GM12878 (cell line): ENCODE data around the gene ASIC4. TPM values are rescaled to one million over a fixed set of nuclear protein-coding genes. Genes with fewer than 3 reads are reported as not detected.

Source experiments
- ATAC-seq: fragments of 200-7000 bp; cut with Tn5 transposase; 3 replicates; pipeline ENCODE4 v1.9.1; 2020; ENCODE audit warnings: mild to moderate bottlenecking, moderate library complexity
- BruUV-seq: library from RNA; stranded (reverse); fragments of 400-500 nt; replicated peaks from 2 replicates; lab custom pipeline; 2021; lab: Mats Ljungman, UMichigan
- CTCF ChIA-PET: fragments of 300-600 bp; sonication (Branson Sonifier 250); formaldehyde crosslinking; extraction: SDS; loops from one replicate; lab custom pipeline; 2021; ENCODE audit warnings: inconsistent platforms; lab: Yijun Ruan, JAX
- POLR2A ChIA-PET: fragments of 350-600 bp; formaldehyde crosslinking; extraction: SDS; loops from one replicate; lab custom pipeline; 2021; ENCODE audit warnings: inconsistent platforms; lab: Charles Lee
- RAD21 ChIA-PET: fragments of 300-600 bp; sonication (Branson Sonifier 250); formaldehyde crosslinking; loops from one replicate; lab custom pipeline; 2023; ENCODE audit warnings: antibody characterized with exemption; ENCODE audit not compliant: unreplicated experiment; lab: Charles Lee
- SMC1A ChIA-PET: fragments of 300-600 bp; sonication (Branson Sonifier 250); formaldehyde crosslinking; loops from one replicate; lab custom pipeline; 2023; ENCODE audit not compliant: unreplicated experiment, uncharacterized antibody; lab: Charles Lee
- DNase-seq: peaks from one replicate; pipeline ENCODE4 v3.0.0-alpha.2; 2011; ENCODE audit warnings: low read depth, low spot score
- FAIRE-seq: peaks from 3 replicates; lab custom pipeline; 2011; peaks lifted over from hg19 to GRCh38; lab: Jason Lieb, UNC
- H2AFZ ChIP-seq: 2 replicates; pipeline ENCODE4 v1.6.0; 2011; ENCODE audit warnings: low read depth, low read length, control low read depth; ENCODE audit not compliant: control insufficient read depth
- H3K27ac ChIP-seq: 2 replicates; pipeline ENCODE4 v1.5.1; 2011; ENCODE audit warnings: control low read depth; ENCODE audit not compliant: control insufficient read depth, insufficient read depth
- H3K27me3 ChIP-seq, 2 experiments: replicated peaks in 1 of 2; 2 replicates each; pipeline versions ENCODE4 v1.6.0 to v1.6.1; 2011; ENCODE audit warnings: low read length in 1 of 2; ENCODE audit not compliant: control insufficient read depth in 2 of 2, insufficient read depth in 2 of 2
- H3K36me3 ChIP-seq, 2 experiments: 2 replicates each; pipeline ENCODE4 v1.5.1; 2011; ENCODE audit warnings: low read length in 1 of 2; ENCODE audit not compliant: control insufficient read depth in 2 of 2, insufficient read depth in 2 of 2
- H3K4me1 ChIP-seq: 2 replicates; pipeline ENCODE4 v1.6.1; 2011; ENCODE audit warnings: mild to moderate bottlenecking, low read length, moderate library complexity, mixed read lengths; ENCODE audit not compliant: control insufficient read depth, insufficient read depth
- H3K4me2 ChIP-seq: 2 replicates; pipeline ENCODE4 v1.6.0; 2011; ENCODE audit warnings: control low read depth; ENCODE audit not compliant: control insufficient read depth, insufficient read depth
- H3K4me3 ChIP-seq: fragments of 200-600 bp; sonication (generic); 2 replicates; pipeline ENCODE4 v1.5.1; 2016
- H3K79me2 ChIP-seq: 2 replicates; pipeline ENCODE4 v1.6.0; 2011; ENCODE audit warnings: low read length; ENCODE audit not compliant: control insufficient read depth, insufficient read depth
- H3K9ac ChIP-seq: 2 replicates; pipeline ENCODE4 v1.8.0; 2011; ENCODE audit warnings: low read length, control low read depth, mixed read lengths; ENCODE audit not compliant: control insufficient read depth, insufficient read depth
- H3K9me3 ChIP-seq: replicated peaks from 3 replicates; pipeline ENCODE4 v1.5.1; 2011; ENCODE audit warnings: mild to moderate bottlenecking, low read length; ENCODE audit not compliant: control insufficient read depth, insufficient read depth
- H4K20me1 ChIP-seq: 2 replicates; pipeline ENCODE4 v1.6.0; 2011; ENCODE audit not compliant: control insufficient read depth, insufficient read depth
- KAT2A ChIP-seq: conservative IDR thresholded peaks from 2 replicates; pipeline ENCODE4 v1.6.1; 2011; ENCODE audit warnings: low read depth, low read length; ENCODE audit not compliant: control insufficient read depth
- NR2F1 ChIP-seq: fragments of 450-650 bp; conservative IDR thresholded peaks from 2 replicates; pipeline ENCODE4 v1.6.1; 2017; ENCODE audit warnings: mild to moderate bottlenecking
- POLR2AphosphoS2 ChIP-seq: IDR thresholded peaks from 2 replicates; pipeline ENCODE4 v1.6.1; 2011; ENCODE audit warnings: low read depth, mild to moderate bottlenecking, low read length, improper control_type of control experiment, moderate library complexity
- SRF ChIP-seq, 2 experiments: IDR thresholded peaks; 2 replicates each; pipeline ENCODE4 v1.6.1; 2011; ENCODE audit warnings: low read depth in 2 of 2, low read length in 2 of 2, mild to moderate bottlenecking in 1 of 2, moderate library complexity in 1 of 2
- SUPT20H ChIP-seq: IDR thresholded peaks from 2 replicates; pipeline ENCODE4 v1.6.1; 2011; ENCODE audit warnings: low read depth, mild to moderate bottlenecking, low read length, moderate library complexity, borderline replicate concordance; ENCODE audit not compliant: control insufficient read depth
- ZNF24 ChIP-seq: fragments of 450-650 bp; IDR thresholded peaks from 2 replicates; pipeline ENCODE4 v1.6.1; 2017; ENCODE audit warnings: antibody characterized with exemption, mild to moderate bottlenecking
- WGBS: methylation state at CpG from one replicate; pipeline ENCODE4 v1.1.6; 2016; ENCODE audit warnings: low lambda C conversion rate; ENCODE audit not compliant: insufficient replicate concordance, insufficient coverage; ENCODE audit errors: missing lambda C conversion rate; 5-methylcytosine and 5-hydroxymethylcytosine counted together
- in situ Hi-C: fragments of 300-500 bp; cut with MboI; formaldehyde crosslinking; loops from 9 replicates; pipeline ENCODE4 v1.14.3; 2018; ENCODE audit warnings: mixed read lengths
- intact Hi-C: fragments of 100-400 bp; cut with micrococcal nuclease; formaldehyde crosslinking; loops from one replicate; pipeline ENCODE4 v1.14.2; 2022; ENCODE audit not compliant: unreplicated experiment
- polyA plus RNA-seq, 11 experiments: library from polyadenylated mRNA; depleted of rRNA in 4 of 11; unstranded in 6 of 11; stranded (reverse) in 5 of 11; fragments of >200 nt; fragmentation: Nextera tagmentation in 4 of 11; fragmentation: Illumina TruSeq in 1 of 11; extraction: Ambion mirVana in 4 of 11; extraction: Trizol in 1 of 11; gene quantifications; 1 replicate in 1 of 11; 2 replicates in 10 of 11; pipeline versions ENCODE4 v1.2.1 to v1.2.3, GENCODE V29; 2011 to 2016; ENCODE audit warnings: inconsistent platforms in 2 of 11, missing spikeins in 2 of 11, low read depth in 1 of 11
- total RNA-seq, 4 experiments: library from RNA; depleted of rRNA in 3 of 4; stranded (reverse); fragments of >200 nt in 3 of 4; fragmentation: Illumina TruSeq in 1 of 4; extraction: Trizol in 1 of 4; gene quantifications; 2 replicates each; pipeline versions ENCODE4 v1.2.1 to v1.2.3, GENCODE V29; 2013 to 2021
- TF ChIP-seq, protein P1 (sequence below): IDR thresholded peaks from 2 replicates; pipeline ENCODE4 v1.6.1; 2011; ENCODE audit warnings: low read depth, low read length, improper control_type of control experiment, borderline replicate concordance
- TF ChIP-seq, protein P2 (sequence below): IDR thresholded peaks from 2 replicates; pipeline ENCODE4 v1.6.1; 2012; ENCODE audit warnings: improper control_type of control experiment, low read depth, low read length; ENCODE audit not compliant: insufficient replicate concordance
- TF ChIP-seq, protein P3 (sequence below): IDR thresholded peaks from 2 replicates; pipeline ENCODE4 v1.6.1; 2011; ENCODE audit warnings: mild to moderate bottlenecking, low read depth, low read length, moderate library complexity; ENCODE audit not compliant: insufficient replicate concordance
- TF ChIP-seq, protein P4 (sequence below): fragments of 450-650 bp; IDR thresholded peaks from 2 replicates; pipeline ENCODE4 v1.6.1; 2017; ENCODE audit warnings: low read depth, mild to moderate bottlenecking, moderate library complexity
- TF ChIP-seq, protein P5 (sequence below): IDR thresholded peaks from 2 replicates; pipeline ENCODE4 v1.6.1; 2012; ENCODE audit warnings: low read length, inconsistent platforms

ASIC4 gene
- total and polyA plus RNA-seq, 10 of the 15 experiments (the other 5 are each of a cell fraction or from before 2014, with no cell fraction given): 0.01 TPM; not detected in 9

DNA sequence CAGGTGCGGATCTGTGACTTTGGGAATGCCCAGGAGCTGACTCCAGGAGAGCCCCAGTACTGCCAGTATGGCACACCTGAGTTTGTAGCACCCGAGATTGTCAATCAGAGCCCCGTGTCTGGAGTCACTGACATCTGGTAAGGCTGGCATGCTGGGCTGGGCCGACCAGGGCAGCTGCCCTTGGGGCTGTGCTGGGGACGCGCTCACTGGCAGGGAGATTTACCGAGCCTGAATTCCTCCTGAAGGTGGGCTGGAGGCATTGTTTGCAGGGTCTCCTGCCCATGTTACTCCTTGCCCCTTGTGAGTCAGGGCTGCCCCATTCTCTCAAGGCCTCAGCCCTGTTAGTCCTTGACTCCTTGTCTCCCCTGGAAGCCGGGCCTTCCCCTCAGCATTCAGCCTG is 34.3 kb upstream of the ASIC4 start:
- ChIA-PET POLR2A (no interaction called here), SMC1A (no interaction called here), CTCF (no interaction called here), RAD21 (no interaction called here)
- no peaks in the 10 kb centered on the region for H3K79me2 ChIP-seq
- no peak for DNase-seq
- no peak for FAIRE-seq
- H3K4me1 ChIP-seq: no peaks in the 10 kb centered on the region
- no peak overlapping the region for H3K4me2 ChIP-seq
- no peaks in the 10 kb centered on the region for H3K9me3 ChIP-seq
- H2AFZ ChIP-seq: no peak overlapping the region
- in situ Hi-C loops: no loop called here
- no peak overlapping the region for H3K27ac ChIP-seq
- no peaks in the 10 kb centered on the region for H4K20me1 ChIP-seq
- no peaks in the 10 kb centered on the region for H3K36me3 ChIP-seq
- H3K9ac ChIP-seq: no peak overlapping the region
- no peak for ATAC-seq
- no peak overlapping the region for H3K4me3 ChIP-seq
- H3K27me3 ChIP-seq: peaks cover 2 to 5% of the 10 kb centered on the region in 2 experiments; a peak in 3 of 4 replicates
- WGBS: 38% methylated on average over 8 of the region's 8 CpGs
- no TSS peak for BruUV-seq
- intact Hi-C loops: no loop called here
- no peak for TF ChIP-seq SRF (IDR thresholded peaks at IDR 0.05; ENCODE audit: low read depth in 2 of 2, low read length in 2 of 2)
- TF ChIP-seq, protein P1, sequence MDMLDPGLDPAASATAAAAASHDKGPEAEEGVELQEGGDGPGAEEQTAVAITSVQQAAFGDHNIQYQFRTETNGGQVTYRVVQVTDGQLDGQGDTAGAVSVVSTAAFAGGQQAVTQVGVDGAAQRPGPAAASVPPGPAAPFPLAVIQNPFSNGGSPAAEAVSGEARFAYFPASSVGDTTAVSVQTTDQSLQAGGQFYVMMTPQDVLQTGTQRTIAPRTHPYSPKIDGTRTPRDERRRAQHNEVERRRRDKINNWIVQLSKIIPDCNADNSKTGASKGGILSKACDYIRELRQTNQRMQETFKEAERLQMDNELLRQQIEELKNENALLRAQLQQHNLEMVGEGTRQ: no peak
- TF ChIP-seq, protein P2, sequence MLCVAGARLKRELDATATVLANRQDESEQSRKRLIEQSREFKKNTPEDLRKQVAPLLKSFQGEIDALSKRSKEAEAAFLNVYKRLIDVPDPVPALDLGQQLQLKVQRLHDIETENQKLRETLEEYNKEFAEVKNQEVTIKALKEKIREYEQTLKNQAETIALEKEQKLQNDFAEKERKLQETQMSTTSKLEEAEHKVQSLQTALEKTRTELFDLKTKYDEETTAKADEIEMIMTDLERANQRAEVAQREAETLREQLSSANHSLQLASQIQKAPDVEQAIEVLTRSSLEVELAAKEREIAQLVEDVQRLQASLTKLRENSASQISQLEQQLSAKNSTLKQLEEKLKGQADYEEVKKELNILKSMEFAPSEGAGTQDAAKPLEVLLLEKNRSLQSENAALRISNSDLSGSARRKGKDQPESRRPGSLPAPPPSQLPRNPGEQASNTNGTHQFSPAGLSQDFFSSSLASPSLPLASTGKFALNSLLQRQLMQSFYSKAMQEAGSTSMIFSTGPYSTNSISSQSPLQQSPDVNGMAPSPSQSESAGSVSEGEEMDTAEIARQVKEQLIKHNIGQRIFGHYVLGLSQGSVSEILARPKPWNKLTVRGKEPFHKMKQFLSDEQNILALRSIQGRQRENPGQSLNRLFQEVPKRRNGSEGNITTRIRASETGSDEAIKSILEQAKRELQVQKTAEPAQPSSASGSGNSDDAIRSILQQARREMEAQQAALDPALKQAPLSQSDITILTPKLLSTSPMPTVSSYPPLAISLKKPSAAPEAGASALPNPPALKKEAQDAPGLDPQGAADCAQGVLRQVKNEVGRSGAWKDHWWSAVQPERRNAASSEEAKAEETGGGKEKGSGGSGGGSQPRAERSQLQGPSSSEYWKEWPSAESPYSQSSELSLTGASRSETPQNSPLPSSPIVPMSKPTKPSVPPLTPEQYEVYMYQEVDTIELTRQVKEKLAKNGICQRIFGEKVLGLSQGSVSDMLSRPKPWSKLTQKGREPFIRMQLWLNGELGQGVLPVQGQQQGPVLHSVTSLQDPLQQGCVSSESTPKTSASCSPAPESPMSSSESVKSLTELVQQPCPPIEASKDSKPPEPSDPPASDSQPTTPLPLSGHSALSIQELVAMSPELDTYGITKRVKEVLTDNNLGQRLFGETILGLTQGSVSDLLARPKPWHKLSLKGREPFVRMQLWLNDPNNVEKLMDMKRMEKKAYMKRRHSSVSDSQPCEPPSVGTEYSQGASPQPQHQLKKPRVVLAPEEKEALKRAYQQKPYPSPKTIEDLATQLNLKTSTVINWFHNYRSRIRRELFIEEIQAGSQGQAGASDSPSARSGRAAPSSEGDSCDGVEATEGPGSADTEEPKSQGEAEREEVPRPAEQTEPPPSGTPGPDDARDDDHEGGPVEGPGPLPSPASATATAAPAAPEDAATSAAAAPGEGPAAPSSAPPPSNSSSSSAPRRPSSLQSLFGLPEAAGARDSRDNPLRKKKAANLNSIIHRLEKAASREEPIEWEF: no peak
- no peak for TF ChIP-seq ZNF24
- TF ChIP-seq KAT2A: no peak
- TF ChIP-seq, protein P3, sequence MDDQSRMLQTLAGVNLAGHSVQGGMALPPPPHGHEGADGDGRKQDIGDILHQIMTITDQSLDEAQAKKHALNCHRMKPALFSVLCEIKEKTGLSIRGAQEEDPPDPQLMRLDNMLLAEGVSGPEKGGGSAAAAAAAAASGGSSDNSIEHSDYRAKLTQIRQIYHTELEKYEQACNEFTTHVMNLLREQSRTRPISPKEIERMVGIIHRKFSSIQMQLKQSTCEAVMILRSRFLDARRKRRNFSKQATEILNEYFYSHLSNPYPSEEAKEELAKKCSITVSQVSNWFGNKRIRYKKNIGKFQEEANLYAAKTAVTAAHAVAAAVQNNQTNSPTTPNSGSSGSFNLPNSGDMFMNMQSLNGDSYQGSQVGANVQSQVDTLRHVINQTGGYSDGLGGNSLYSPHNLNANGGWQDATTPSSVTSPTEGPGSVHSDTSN: no peak
- TF ChIP-seq SUPT20H: no peak
- TF ChIP-seq, protein P4, sequence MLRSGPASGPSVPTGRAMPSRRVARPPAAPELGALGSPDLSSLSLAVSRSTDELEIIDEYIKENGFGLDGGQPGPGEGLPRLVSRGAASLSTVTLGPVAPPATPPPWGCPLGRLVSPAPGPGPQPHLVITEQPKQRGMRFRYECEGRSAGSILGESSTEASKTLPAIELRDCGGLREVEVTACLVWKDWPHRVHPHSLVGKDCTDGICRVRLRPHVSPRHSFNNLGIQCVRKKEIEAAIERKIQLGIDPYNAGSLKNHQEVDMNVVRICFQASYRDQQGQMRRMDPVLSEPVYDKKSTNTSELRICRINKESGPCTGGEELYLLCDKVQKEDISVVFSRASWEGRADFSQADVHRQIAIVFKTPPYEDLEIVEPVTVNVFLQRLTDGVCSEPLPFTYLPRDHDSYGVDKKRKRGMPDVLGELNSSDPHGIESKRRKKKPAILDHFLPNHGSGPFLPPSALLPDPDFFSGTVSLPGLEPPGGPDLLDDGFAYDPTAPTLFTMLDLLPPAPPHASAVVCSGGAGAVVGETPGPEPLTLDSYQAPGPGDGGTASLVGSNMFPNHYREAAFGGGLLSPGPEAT: no peak
- TF ChIP-seq, protein P5, sequence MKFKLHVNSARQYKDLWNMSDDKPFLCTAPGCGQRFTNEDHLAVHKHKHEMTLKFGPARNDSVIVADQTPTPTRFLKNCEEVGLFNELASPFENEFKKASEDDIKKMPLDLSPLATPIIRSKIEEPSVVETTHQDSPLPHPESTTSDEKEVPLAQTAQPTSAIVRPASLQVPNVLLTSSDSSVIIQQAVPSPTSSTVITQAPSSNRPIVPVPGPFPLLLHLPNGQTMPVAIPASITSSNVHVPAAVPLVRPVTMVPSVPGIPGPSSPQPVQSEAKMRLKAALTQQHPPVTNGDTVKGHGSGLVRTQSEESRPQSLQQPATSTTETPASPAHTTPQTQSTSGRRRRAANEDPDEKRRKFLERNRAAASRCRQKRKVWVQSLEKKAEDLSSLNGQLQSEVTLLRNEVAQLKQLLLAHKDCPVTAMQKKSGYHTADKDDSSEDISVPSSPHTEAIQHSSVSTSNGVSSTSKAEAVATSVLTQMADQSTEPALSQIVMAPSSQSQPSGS: no peak
- no peak for TF ChIP-seq POLR2AphosphoS2
- TF ChIP-seq NR2F1: no peak
